GM19455 (cell line): ENCODE results near the gene MUC5AC.
"Not testable (repeated sequence)": the region's sequence is repeated elsewhere in the genome, so short reads cannot be mapped to it uniquely, and the experiment has no call there.

ENCODE experiments used
- ATAC-seq: cut with Tn5 transposase; IDR thresholded peaks from one replicate; pipeline ENCODE4 v1.9.1; 2021; ENCODE audit not compliant: unreplicated experiment

Gene MUC5AC

DNA sequence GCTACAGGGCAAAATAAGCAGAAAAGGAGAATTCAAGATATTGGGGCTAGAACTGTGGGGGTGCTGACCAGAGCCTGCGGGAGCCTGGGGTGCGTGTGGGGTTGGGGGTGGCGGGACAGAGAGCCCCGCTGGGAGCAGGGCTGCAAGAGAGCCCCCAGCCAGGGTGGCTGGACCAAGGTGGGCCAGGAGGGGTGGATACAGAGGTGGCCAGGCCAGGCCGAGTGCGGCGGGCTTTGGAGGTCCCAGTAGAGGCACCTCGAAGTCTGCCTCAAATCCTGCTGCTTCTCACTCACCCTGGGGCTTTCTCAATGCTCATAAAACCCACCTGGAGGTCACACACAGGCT, 48.2 kb downstream of the MUC5AC start:
- no peak for ATAC-seq

DNA sequence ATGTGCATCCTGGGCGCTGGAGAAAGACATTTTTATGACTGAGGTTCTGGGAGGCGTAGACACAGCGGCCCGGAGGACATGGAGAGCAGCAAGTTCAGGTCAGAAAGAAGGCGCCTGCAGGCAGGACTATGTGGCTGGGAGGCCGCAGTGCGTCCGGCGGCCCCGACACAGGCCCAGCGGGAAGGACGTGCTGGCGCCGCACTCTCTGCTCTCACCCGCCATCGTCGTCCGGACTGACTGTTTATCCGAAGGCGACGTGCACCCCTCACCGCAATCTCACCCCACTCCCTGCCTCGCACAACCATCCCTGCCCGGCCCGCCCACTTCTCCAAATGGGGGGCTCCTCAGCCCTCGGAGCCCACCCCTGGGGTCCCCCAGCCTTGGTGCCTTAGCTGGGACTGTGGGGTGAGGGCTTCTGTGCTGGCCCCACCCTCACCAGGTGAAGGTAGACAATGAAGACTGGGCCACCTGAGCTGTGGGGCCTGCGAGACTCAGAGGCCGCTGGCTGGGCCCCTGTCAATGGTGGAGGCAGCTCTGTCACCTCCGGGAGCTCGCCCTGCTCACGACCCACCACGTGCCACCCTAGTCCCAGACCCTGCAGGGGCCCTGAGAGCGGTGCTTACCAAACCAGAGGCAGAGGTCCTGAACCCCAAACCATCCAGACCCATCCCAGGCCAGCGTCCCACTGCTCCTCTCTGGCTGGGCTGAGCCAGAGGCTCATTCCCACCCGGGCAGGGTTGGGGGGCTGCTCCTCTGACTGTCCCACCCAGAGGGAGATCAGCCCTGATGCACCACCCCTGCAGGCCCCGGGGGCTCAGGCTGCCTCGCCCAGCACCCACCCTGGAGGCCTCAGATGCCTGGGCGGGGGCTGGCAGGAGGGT, 48.9 kb downstream of the MUC5AC start:
- ATAC-seq, result no peak

- no peak for ATAC-seq
Observed at GRCh38 chr11:1207401-1208143, 49.8 kb downstream of the MUC5AC start.

- ATAC-seq, result no peak
Observed at GRCh38 chr11:1208144-1208393, 50.3 kb downstream of the MUC5AC start.

- no peak for ATAC-seq
Observed at GRCh38 chr11:1208394-1209261, 50.9 kb downstream of the MUC5AC start.

GRCh38 chr11:1209371-1210057, 51.8 kb downstream of the MUC5AC start:
- ATAC-seq, result no peak

- ATAC-seq, result no peak
Observed at GRCh38 chr11:1211838-1212237, 54.1 kb downstream of the MUC5AC start.

GRCh38 chr11:1215826-1216225, 58.1 kb downstream of the MUC5AC start:
- ATAC-seq, result not testable (repeated sequence)

- no peak for ATAC-seq
Observed at GRCh38 chr11:1217151-1217550, 59.4 kb downstream of the MUC5AC start.

DNA sequence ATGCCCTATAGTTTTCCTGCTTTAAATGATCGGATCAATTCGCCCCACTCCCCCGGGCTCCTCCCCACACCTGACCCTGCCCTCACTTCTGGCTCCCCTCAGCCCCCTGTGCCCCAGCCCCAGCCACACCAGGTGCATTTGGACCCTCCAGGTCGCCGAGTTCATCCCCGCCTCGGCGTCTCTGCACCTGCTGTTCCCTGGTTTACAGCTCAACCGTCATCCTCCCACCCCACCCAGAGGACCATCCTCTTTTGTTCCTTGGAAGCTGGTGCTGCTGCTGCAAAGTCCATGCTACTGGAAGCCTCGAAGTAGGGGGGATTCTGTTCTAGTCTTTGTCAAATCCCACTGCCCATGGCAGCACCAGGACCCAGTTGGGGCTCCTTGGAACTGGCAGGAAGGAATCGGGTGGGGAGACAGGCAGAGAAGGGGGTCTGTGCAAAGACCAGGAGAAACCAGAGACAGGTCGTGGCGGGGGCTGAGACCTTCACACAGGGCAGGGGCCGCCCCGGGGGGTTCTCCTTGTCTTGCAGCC, 60.6 kb downstream of the MUC5AC start:
- ATAC-seq, result no peak

GRCh38 chr11:1218788-1219445, 61.2 kb downstream of the MUC5AC start:
- ATAC-seq, result no peak

DNA sequence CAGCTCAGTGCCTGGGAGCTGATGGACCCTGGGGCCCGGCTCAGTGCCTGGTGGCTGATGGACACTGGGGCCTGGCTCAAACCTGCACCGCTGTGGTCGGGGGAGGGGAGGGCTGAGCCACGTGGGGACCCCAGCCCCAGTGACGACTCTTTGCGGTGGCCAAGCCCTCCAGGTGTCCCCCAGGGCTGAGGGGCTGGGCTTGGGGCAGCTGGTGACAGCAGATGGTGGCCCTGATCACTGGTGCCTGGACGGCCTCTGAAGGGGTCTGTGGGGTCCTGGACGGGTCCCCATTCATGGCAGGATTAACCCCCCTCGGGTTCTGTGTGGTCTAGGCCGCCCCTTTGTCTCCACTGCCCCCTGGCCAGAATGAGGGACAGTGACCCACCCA, 61.7 kb downstream of the MUC5AC start:
- no peak for ATAC-seq

- ATAC-seq, result no peak
Observed at GRCh38 chr11:1219834-1220815, 62.4 kb downstream of the MUC5AC start.

DNA sequence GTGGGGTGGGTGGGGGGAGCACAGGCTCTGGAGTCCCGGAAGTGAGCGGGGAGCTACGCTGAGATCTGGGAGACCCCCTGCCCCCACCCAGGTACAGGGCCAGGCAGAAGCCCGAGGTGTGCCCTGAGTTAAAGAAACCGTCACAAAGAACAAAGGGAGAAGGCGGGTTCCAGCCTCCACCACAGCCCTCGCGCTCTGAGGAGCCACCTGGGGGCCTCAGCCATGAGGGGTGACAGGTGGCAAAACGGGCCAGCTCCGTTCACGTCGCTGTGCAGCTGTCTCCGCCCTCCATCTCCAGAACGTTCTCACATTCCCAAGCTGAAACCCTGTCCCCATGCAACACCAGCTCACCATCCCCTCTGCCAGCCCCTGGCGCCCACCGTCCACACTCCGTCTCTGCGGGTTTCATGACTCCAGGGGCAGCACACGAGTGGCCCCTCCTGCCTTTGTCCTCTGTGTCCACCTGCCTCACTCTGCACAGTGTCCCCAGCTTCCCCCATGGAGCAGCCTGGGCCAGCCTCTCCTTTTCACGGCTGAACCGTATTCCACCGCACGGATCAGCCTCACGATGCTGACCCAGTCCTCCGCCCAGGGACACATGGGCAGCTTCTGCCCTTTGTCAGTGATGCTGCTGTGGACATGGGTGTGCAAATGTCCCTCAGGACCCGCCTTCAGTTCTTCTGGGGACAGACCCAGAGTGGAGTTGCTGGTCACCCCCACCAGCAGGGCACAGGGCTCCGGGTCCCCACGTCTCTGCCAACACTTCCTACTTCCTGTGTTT, 63.4 kb downstream of the MUC5AC start:
- ATAC-seq, result no peak

DNA sequence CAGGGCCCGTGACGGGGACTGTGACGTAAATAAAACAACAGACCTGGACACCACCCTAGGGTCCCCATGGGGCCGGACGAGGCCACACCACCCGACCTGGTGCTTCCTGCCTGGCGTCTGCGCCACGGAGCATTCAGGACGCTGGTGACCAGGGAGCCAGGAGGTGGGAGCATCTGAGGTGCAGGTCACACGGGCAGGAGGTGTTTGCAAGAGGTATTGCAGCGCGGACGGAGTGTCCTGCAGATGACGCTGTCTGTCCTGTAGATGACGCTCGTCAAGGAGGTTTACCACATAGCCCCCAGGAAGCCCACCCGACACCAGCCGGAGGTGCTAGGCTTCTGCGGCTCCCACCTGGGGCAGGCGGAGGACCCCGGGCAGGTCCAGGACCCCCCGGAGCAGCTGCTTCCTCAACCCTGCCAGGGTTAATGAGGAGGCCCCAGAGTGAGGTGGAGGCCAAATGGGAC, 64.1 kb downstream of the MUC5AC start:
- ATAC-seq, result no peak

DNA sequence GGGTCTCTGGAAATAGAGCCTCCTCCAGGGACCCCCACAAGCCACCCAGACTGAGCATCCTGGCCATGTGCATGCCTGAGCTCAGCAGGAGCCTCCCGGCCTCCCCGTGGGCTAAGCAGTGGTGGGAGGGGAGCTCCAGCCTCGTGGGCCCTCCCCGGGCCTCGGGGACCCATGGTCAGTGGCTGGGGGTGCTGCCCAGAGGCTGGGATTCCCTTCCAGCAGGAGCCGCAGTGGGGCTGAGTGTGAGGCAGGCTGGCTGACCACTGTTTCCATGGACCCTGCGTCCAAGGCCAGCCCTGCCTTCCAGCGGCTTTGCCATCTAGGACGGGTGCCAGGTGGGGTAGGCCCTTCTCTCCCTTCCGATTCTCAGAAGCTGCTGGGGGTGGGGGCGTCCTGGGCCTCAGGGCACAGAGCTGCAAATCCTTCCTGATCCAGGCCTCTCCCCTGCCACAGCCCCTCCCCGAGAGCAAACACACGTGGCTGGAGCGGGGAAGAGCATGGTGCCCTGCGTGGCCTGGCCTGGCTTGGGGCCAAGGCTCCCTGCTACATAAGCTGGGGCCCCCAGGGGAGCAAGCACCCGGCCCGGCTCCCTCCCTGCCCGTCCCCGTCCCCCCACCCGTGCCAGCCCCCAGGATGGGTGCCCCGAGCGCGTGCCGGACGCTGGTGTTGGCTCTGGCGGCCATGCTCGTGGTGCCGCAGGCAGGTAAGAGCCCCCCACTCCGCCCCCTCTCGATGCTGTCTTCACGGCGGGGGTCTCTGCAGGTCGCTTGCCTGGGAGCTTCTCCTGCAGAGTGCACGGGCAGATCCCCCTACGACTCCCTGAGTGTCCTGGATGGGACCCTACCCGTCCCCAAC, 65.0 kb downstream of the MUC5AC start, which contains the start of gene MUC5B:
Gene MUC5B, plus strand, starts transcription at position 576 of the 855 bp plus-strand sequence. Its CDS starts 58 bp downstream, at position 634.
- no peak for ATAC-seq
